ENCODE data around the gene MSRB3. TPM values are rescaled to one million over a fixed set of nuclear protein-coding genes. Genes with fewer than 3 reads are reported as not detected.

Gene MSRB3
- total RNA-seq, 1 donor from 2014 or later: 1.6 TPM

DNA sequence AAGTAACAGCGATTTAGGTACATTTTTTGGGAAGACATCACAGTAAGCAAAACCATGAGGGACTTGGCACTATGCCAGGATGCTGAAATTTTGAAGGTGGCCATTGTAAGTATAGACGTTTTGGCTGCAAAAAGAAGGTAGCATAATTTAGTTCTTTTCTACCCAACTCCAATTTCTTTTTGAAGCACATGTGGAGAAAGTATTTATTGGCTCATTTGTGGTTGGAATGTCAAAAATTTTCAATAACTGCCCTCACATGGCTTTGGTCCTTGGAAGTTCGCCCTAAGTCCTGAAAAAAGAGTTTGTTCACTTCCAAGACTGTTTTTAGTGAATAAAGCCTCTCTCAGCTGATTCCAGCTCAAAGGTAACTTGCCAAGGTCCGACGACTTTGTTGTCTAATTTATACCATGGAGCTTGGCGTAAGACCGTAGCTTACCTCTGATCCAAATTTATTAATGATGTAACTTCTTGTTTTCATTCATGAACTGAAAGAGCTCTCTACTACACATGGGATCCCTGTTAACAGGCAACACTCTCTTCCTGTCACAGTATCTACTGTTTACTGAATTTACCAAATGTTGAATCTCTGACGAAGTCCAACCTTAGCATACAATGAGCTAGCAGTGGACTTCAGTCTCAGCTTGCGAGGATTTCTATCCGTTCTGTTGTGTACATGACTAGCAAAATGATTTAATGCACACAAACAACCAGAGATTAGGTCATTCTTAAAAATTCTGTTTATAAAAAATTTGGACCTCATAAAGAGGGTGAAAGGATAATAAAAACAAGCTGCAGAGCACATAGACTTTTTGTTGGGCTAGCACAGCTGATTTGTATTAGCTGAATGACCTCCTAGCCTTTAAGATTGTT is 49.0 kb downstream of the MSRB3 start:
- FAIRE-seq: no peak
- H3K4me3 ChIP-seq (ENCODE audit: low read depth, low read length): no peak overlapping the region
- TF ChIP-seq, protein P1, sequence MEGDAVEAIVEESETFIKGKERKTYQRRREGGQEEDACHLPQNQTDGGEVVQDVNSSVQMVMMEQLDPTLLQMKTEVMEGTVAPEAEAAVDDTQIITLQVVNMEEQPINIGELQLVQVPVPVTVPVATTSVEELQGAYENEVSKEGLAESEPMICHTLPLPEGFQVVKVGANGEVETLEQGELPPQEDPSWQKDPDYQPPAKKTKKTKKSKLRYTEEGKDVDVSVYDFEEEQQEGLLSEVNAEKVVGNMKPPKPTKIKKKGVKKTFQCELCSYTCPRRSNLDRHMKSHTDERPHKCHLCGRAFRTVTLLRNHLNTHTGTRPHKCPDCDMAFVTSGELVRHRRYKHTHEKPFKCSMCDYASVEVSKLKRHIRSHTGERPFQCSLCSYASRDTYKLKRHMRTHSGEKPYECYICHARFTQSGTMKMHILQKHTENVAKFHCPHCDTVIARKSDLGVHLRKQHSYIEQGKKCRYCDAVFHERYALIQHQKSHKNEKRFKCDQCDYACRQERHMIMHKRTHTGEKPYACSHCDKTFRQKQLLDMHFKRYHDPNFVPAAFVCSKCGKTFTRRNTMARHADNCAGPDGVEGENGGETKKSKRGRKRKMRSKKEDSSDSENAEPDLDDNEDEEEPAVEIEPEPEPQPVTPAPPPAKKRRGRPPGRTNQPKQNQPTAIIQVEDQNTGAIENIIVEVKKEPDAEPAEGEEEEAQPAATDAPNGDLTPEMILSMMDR (IDR thresholded peaks at IDR 0.05; ENCODE audit: insufficient read depth, low read length, severe bottlenecking): no peak
- no peaks in the 10 kb centered on the region for H3K36me3 ChIP-seq (ENCODE audit: control insufficient read depth, insufficient read depth, low read length)
- DNase-seq (ENCODE audit: low read depth): no peak
- no peaks in the 10 kb centered on the region for H3K27me3 ChIP-seq (ENCODE audit: control insufficient read depth, insufficient read depth, low read length)

DNA sequence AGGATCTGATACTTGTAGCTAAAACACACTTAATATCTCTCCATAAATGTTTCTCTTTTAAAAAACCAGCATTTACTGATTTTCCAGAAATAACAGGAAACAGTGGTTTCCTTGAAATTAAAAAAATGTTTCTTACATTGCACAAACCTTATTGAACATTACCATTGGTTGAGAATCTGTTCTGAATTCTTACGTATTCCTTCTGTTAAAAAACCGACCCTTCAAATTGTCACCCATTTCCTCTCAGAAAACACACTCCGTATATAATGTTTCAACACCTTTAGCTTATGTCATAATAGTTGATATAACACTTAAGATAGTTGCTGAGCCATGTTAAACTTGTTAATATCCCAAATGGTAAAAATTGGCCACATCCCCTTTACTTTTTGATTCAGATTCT is 51.2 kb downstream of the MSRB3 start:
- TF ChIP-seq, protein P1 (IDR thresholded peaks at IDR 0.05; ENCODE audit: insufficient read depth, low read length, severe bottlenecking): no peak
- Histone ChIP-seq H3K27me3 (ENCODE audit: control insufficient read depth, insufficient read depth, low read length) (no peaks in the 10 kb centered on the region), H3K4me3 (ENCODE audit: low read depth, low read length) (no peak overlapping the region), H3K36me3 (ENCODE audit: control insufficient read depth, insufficient read depth, low read length) (no peaks in the 10 kb centered on the region)
- DNase-seq (ENCODE audit: low read depth) (no peak), FAIRE-seq (no peak)

DNA sequence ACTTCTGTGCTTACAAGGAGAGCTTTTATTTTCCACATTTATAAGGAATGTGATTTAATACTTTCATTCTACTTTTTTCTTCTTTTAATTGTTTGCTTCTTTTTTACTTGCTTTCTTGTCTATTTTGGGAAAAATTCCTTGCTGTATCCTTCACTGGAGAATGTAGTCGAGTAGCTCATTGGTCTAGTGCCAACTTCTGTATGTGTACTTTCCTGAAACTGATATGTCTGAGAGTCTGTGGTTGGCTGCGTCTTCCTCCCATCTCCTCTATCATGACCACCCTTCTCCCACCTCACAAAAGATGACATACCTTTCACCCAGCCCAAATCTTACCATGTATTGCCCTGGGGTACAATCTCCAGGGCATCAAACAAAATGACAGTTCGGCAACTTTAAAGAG is 51.8 kb downstream of the MSRB3 start:
- H3K27me3 ChIP-seq (ENCODE audit: control insufficient read depth, insufficient read depth, low read length): no peaks in the 10 kb centered on the region
- FAIRE-seq (no peak), DNase-seq (ENCODE audit: low read depth) (no peak)
- H3K4me3 ChIP-seq (ENCODE audit: low read depth, low read length): no peak overlapping the region
- TF ChIP-seq, protein P1 (IDR thresholded peaks at IDR 0.05; ENCODE audit: insufficient read depth, low read length, severe bottlenecking): no peak
- H3K36me3 ChIP-seq (ENCODE audit: control insufficient read depth, insufficient read depth, low read length): no peaks in the 10 kb centered on the region

DNA sequence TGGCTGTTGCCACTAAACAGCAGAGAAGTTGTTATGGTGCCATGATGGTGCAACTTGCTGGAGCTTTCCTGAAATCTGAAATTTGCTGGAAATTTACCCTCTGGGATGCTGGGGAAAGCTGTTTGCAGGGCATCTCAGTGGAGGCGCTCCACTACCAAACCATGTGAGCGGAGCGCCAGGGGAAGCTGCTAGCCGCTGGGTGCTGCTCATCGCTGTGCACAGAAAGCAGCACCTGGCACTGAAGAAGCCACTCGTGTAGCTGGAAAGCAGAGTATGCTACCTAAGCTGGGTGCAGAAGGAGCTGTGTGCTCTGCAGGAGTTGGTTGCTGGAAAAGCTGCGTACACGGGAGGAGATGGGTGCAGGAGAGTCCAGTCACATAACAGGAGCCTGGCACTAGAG is 53.0 kb downstream of the MSRB3 start:
- no peak overlapping the region for H3K4me3 ChIP-seq (ENCODE audit: low read depth, low read length)
- FAIRE-seq: no peak
- H3K36me3 ChIP-seq (ENCODE audit: control insufficient read depth, insufficient read depth, low read length): no peaks in the 10 kb centered on the region
- TF ChIP-seq, protein P1 (IDR thresholded peaks at IDR 0.05; ENCODE audit: insufficient read depth, low read length, severe bottlenecking): no peak
- no peak for DNase-seq (ENCODE audit: low read depth)
- H3K27me3 ChIP-seq (ENCODE audit: control insufficient read depth, insufficient read depth, low read length): no peaks in the 10 kb centered on the region

DNA sequence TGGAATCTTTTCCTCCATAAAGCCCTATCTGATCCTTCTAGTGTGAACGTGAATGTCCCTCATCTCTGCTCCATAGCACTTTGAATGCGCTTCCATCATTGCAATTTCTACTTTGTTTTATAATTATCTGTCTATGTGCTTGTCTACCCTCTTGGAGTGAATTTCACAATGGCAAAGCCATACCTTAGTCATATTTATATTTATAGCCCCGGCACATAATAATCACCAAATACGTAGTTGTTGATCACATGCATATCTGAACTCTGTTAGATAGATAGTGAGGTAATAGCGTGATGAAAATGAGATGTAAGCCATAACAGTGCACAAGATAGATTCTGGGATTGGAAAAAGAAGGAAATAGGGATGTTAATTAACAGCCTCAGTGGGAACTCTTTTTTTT is 55.2 kb downstream of the MSRB3 start:
- Histone ChIP-seq H3K36me3 (ENCODE audit: control insufficient read depth, insufficient read depth, low read length) (no peaks in the 10 kb centered on the region), H3K27me3 (ENCODE audit: control insufficient read depth, insufficient read depth, low read length) (no peaks in the 10 kb centered on the region), H3K4me3 (ENCODE audit: low read depth, low read length) (no peak overlapping the region)
- DNase-seq (ENCODE audit: low read depth) (no peak), FAIRE-seq (no peak)
- TF ChIP-seq, protein P1 (IDR thresholded peaks at IDR 0.05; ENCODE audit: insufficient read depth, low read length, severe bottlenecking): no peak
